Uterus (tissue), 4 donors: ENCODE results near the gene TMEM258. TPM values are rescaled to one million over a fixed set of nuclear protein-coding genes. Genes with fewer than 3 reads are reported as not detected.

Experiments
- DNase-seq, 2 donors: peaks; one replicate each; pipeline ENCODE4 v3.0.0-alpha.2; 2019 to 2020
- H3K27ac ChIP-seq, 2 donors: fragments of 200-600 bp; sonication (generic); 1 replicate in 1 of 2; 2 replicates in 1 of 2; pipeline ENCODE4 v1.5.1; 2016 to 2018
- H3K27me3 ChIP-seq, 2 donors: fragments of 200-600 bp; sonication (generic); one replicate each; pipeline ENCODE4 v1.5.1; 2018 to 2019; ENCODE audit warnings: control low read depth in 1 of 2
- H3K36me3 ChIP-seq, 2 donors: fragments of 200-600 bp; sonication (generic); one replicate each; pipeline ENCODE4 v1.5.1; 2019; ENCODE audit warnings: control low read depth in 1 of 2
- H3K4me1 ChIP-seq, 2 donors: fragments of 200-600 bp; sonication (generic); one replicate each; pipeline ENCODE4 v1.5.1; 2018 to 2019; ENCODE audit warnings: control low read depth in 1 of 2
- H3K4me3 ChIP-seq, 2 donors: fragments of 200-600 bp; sonication (generic); 1 replicate in 1 of 2; 2 replicates in 1 of 2; pipeline ENCODE4 v1.5.1; 2018 to 2019; ENCODE audit warnings: mild to moderate bottlenecking in 1 of 2
- H3K9me3 ChIP-seq, 2 donors: fragments of 200-600 bp; sonication (generic); one replicate each; pipeline ENCODE4 v1.5.1; 2019; ENCODE audit warnings: control low read depth in 1 of 2
- POLR2A ChIP-seq, 2 donors: fragments of 450-650 bp; IDR thresholded peaks; one replicate each; pipeline ENCODE4 v1.6.1; 2016; ENCODE audit warnings: antibody characterized with exemption in 2 of 2, mild to moderate bottlenecking in 1 of 2, moderate library complexity in 1 of 2
- intact Hi-C: fragments of 100-400 bp; cut with DNase I; formaldehyde crosslinking; loops from one replicate; pipeline ENCODE4 v1.15.1; 2023; ENCODE audit warnings: low total_unique reads
- total RNA-seq, 4 donors: library from RNA; depleted of rRNA in 3 of 4; stranded (reverse); fragments of >200 nt in 3 of 4; gene quantifications; one replicate each; pipeline versions ENCODE4 v1.1.0 to v1.2.4, GENCODE V29; 2014 to 2023
- TF ChIP-seq, protein P1 (sequence below), 4 experiments: fragments of 200-600 bp in 2 of 4; fragments of 450-650 bp in 2 of 4; sonication (generic) in 2 of 4; IDR thresholded peaks; one replicate each; pipeline ENCODE4 v1.5.1; 2016 to 2019; ENCODE audit warnings: antibody characterized with exemption in 4 of 4, mild to moderate bottlenecking in 2 of 4, moderate library complexity in 1 of 4
- donor health status: DM: yes; HTN: yes; CAD: no.

The TMEM258 gene
- total RNA-seq, 4 donors from 2014 or later = 14.6 to 96.9 (median 38.7) TPM

DNA sequence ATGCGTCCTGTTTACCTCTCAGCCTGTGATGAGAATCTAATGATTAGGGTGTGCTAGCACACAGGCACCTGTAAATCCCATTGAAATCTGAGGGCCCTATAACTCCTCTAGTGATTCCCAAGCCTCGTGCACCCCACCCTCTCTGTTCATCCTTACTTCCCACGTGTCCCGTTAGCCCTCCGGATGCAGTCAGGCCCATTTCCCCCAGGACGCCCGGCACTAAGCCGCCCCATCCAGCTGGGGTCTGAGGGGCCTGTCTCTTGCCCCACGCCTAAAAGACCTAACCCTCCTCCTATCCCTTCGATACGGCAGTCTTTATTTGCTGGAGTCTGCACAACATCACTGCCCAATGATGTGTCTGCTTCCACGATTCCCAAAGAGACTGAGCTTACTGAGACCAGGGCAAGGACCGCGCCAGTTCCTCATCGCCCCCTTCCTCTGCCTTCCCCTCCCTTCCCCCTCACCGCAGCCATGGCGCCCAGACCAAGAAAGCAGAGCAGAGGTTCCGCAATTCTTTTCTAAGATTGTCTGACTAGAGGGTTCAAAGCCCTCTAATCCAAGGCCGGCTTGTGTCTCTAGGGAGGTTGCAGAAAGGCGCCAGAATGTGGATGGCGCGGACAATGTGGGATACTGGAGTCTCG, 34.7 kb upstream of the TMEM258 start:
- no peaks in the 10 kb centered on the region for H3K27me3 ChIP-seq
- intact Hi-C loops = no loop called here
- H3K4me3 ChIP-seq = peak overlapping the region; percentile 52 to 67
- DNase-seq = peak in 1 of 2 donors; percentile 27
- no peaks in the 10 kb centered on the region for H3K9me3 ChIP-seq
- peak overlapping the region; percentile 83 to 87 for H3K27ac ChIP-seq
- peaks cover 11 to 12% of the 10 kb centered on the region in 2 donors for H3K4me1 ChIP-seq
- H3K36me3 ChIP-seq = no peaks in the 10 kb centered on the region
- TF ChIP-seq, protein P1, sequence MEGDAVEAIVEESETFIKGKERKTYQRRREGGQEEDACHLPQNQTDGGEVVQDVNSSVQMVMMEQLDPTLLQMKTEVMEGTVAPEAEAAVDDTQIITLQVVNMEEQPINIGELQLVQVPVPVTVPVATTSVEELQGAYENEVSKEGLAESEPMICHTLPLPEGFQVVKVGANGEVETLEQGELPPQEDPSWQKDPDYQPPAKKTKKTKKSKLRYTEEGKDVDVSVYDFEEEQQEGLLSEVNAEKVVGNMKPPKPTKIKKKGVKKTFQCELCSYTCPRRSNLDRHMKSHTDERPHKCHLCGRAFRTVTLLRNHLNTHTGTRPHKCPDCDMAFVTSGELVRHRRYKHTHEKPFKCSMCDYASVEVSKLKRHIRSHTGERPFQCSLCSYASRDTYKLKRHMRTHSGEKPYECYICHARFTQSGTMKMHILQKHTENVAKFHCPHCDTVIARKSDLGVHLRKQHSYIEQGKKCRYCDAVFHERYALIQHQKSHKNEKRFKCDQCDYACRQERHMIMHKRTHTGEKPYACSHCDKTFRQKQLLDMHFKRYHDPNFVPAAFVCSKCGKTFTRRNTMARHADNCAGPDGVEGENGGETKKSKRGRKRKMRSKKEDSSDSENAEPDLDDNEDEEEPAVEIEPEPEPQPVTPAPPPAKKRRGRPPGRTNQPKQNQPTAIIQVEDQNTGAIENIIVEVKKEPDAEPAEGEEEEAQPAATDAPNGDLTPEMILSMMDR (IDR thresholded peaks at IDR 0.05) = no peak

DNA sequence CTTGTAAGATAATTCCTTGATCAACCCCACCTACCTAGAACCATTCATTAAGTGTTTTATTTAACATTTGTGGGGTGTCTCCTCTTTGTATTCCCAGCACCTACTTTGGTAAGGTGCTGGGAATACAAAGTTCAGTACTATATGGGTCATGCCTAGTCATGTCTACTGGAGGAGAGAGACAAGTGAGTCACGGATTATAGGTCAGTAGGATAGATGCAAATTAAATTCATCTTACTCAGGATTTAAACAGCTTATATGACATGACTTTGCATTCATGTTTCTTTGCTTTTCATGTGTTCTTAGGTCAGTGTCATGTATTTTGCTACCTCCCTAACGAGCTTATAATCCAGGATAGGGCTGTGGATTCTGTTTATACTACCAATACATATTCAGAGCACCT, 27.8 kb upstream of the TMEM258 start:
- no peaks in the 10 kb centered on the region for H3K27me3 ChIP-seq
- no peak for DNase-seq
- no peak overlapping the region for H3K27ac ChIP-seq
- no peak overlapping the region for H3K4me3 ChIP-seq
- TF ChIP-seq POLR2A (IDR thresholded peaks at IDR 0.05) = no peak
- TF ChIP-seq, protein P1 (IDR thresholded peaks at IDR 0.05) = no peak
- no peaks in the 10 kb centered on the region for H3K9me3 ChIP-seq
- intact Hi-C loops = no loop called here
- no peaks in the 10 kb centered on the region for H3K36me3 ChIP-seq
- H3K4me1 ChIP-seq = no peaks in the 10 kb centered on the region

DNA sequence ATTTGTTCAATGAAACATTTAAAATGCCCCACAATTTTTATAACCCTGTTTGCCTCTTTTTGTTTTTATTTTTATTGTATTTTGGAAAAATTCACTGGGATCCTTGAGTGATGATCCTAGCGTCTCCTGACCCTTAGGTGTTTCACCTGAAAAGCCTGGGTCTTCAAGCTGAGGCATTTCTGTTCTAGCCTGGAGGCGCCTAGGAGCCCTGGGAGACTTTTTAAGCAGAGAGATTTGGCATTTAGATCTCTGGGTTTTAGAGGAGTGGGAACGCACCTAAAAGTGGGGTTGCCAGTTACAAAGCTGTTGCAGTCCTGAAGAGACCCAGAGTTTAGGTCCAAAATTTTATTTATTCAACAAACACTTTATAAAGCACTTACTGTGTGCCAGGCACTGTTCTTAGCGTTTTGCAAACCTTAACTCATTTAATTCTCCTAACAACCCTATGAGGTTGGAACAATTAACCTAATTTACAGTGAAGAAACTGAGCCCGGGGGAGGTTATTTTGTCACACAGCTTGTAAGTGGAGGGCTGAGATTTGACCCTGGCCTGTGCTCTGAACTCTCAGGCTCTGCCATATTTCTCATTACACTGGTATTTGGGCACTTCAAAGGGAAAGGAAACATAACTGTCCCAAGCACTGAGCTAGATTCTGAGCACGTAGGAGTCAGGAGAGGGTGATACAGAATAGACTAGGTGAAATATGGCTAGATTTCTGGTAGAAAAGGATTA, 25.2 kb upstream of the TMEM258 start:
- Histone ChIP-seq H3K9me3 (no peaks in the 10 kb centered on the region), H3K4me1 (no peaks in the 10 kb centered on the region), H3K4me3 (peak overlapping the region; percentile 64 to 93), H3K27ac (peak overlapping the region; percentile 95 to 98), H3K36me3 (no peaks in the 10 kb centered on the region), H3K27me3 (no peaks in the 10 kb centered on the region)
- no peak for DNase-seq
- TF ChIP-seq, protein P1 (IDR thresholded peaks at IDR 0.05) = no peak
- TF ChIP-seq POLR2A (IDR thresholded peaks at IDR 0.05) = no peak
- intact Hi-C loops = no loop called here

DNA sequence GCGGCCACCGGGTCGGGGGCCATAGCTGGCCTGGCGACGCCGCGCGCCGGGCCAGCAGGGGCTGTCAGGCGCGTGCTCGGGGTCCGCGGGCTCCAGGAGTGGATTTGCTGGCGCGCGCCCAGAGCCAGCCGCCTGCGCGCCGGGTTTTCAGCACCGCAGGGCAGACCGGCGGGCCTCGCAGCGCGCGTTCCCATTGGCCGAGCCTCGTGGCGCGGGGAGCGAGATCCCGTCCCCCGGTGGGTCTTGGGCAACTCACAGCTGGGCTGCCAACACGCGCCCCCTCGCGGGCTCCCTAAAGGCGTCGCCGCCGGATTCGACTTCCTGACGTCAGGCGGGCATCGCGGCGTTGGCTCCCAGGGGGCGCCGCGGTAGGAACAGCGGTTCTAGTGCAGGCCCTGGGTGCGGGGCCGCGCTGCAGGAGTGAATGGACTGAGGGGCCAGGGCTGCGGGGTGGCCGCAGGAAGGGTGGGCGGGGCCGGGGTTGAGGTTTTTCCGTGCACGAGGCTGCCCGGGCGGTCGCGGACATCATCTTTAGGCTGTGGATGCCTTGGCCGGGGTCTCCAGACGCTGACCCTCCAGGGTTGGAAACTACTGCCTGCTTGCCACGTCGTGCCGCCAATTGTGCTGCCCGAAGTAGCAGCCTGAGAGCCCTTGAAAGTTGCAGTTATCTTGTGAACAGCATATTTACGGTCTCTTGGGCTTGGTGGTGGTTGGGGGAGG, 24.5 kb upstream of the TMEM258 start, which contains the start of gene FADS1:
TSS of gene FADS1 (minus strand) at position 268 of the 720 bp plus-strand sequence. CDS start at position 194, 74 bp downstream.
- Histone ChIP-seq H3K4me1 (no peaks in the 10 kb centered on the region), H3K27ac (peak within 1 kb of the TSS; percentile 95 to 98), H3K36me3 (no peaks in the 10 kb centered on the region), H3K9me3 (no peaks in the 10 kb centered on the region), H3K27me3 (no peaks in the 10 kb centered on the region), H3K4me3 (peak within 1 kb of the TSS; percentile 64 to 93)
- TF ChIP-seq, protein P1 (IDR thresholded peaks at IDR 0.05) = peak; percentile 57 to 74 (median 59)
- peak; percentile 40 to 77 for TF ChIP-seq POLR2A (IDR thresholded peaks at IDR 0.05)
- peak; percentile 92 to 93 for DNase-seq
- intact Hi-C loops = no loop called here
